MM.1S (cell line): ENCODE results near the gene WDR37.

Experiments used
- DNase-seq: peaks from one replicate; pipeline ENCODE4 v3.0.0-alpha.2; 2015
- H2AFZ ChIP-seq: fragments of 300-600 bp; sonication (generic); 2 replicates; pipeline ENCODE4 v1.6.0; 2016; ENCODE audit warnings: antibody characterized with exemption, low read length
- H3F3A ChIP-seq: fragments of 300-600 bp; sonication (generic); 2 replicates; pipeline ENCODE4 v1.6.1; 2016; ENCODE audit warnings: mild to moderate bottlenecking, antibody characterized with exemption, low read length, moderate library complexity, mixed read lengths; ENCODE audit not compliant: insufficient read depth
- H3K27ac ChIP-seq: fragments of 300-600 bp; sonication (generic); 2 replicates; pipeline ENCODE4 v1.5.1; 2016; ENCODE audit warnings: mild to moderate bottlenecking, low read length
- H3K27me3 ChIP-seq: fragments of 300-600 bp; sonication (generic); replicated peaks from 2 replicates; pipeline ENCODE4 v1.6.0; 2016; ENCODE audit warnings: low read length; ENCODE audit not compliant: insufficient read depth
- H3K36me3 ChIP-seq: fragments of 300-600 bp; sonication (generic); replicated peaks from 2 replicates; pipeline ENCODE4 v1.6.1; 2016; ENCODE audit warnings: mild to moderate bottlenecking, low read length, mixed read lengths; ENCODE audit not compliant: insufficient read depth
- H3K4me1 ChIP-seq: fragments of 300-600 bp; sonication (generic); 2 replicates; pipeline ENCODE4 v1.6.1; 2016; ENCODE audit warnings: low read length, mixed read lengths
- H3K4me2 ChIP-seq: fragments of 300-600 bp; sonication (generic); 2 replicates; pipeline ENCODE4 v1.6.0; 2016; ENCODE audit warnings: low read depth, low read length
- H3K4me3 ChIP-seq: fragments of 300-600 bp; sonication (generic); 2 replicates; pipeline ENCODE4 v1.5.1; 2016; ENCODE audit warnings: low read length, mixed read lengths
- H3K79me2 ChIP-seq: fragments of 300-600 bp; sonication (generic); 2 replicates; pipeline ENCODE4 v1.6.1; 2016; ENCODE audit warnings: mixed run types, low read length, mixed read lengths
- H3K9ac ChIP-seq: fragments of 300-600 bp; sonication (generic); 2 replicates; pipeline ENCODE4 v1.6.1; 2016; ENCODE audit warnings: low read length, mixed read lengths
- H3K9me2 ChIP-seq: fragments of 300-600 bp; sonication (generic); replicated peaks from 2 replicates; pipeline ENCODE4 v1.6.1; 2016; ENCODE audit warnings: mild to moderate bottlenecking, low read length, mixed read lengths; ENCODE audit not compliant: insufficient read depth
- H3K9me3 ChIP-seq: fragments of 300-600 bp; sonication (generic); replicated peaks from 2 replicates; pipeline ENCODE4 v1.6.1; 2016; ENCODE audit warnings: mild to moderate bottlenecking, low read length, mixed read lengths; ENCODE audit not compliant: insufficient read depth
- H4K20me1 ChIP-seq: fragments of 300-600 bp; sonication (generic); 2 replicates; pipeline ENCODE4 v1.6.1; 2016; ENCODE audit warnings: mild to moderate bottlenecking, low read length, moderate library complexity, mixed read lengths; ENCODE audit not compliant: insufficient read depth
- CTCF ChIP-seq: fragments of 300-600 bp; sonication (generic); IDR thresholded peaks from 2 replicates; pipeline ENCODE4 v1.5.1; 2016; ENCODE audit warnings: antibody characterized with exemption, low read length, mixed read lengths
- EZH2 ChIP-seq: fragments of 300-600 bp; sonication (generic); optimal IDR thresholded peaks from 2 replicates; pipeline ENCODE3; 2017; ENCODE audit warnings: low read depth, mild to moderate bottlenecking, antibody characterized with exemption, low read length, mixed read lengths
- EZH2phosphoT487 ChIP-seq: fragments of 300-600 bp; sonication (generic); IDR thresholded peaks from 2 replicates; pipeline ENCODE4 v1.6.1; 2018; ENCODE audit warnings: antibody characterized with exemption, low read length

The WDR37 gene

GRCh38 chr10:1179346-1180070, 123.3 kb downstream of the WDR37 start:
- no peaks in the 10 kb centered on the region for H3K9me3 ChIP-seq
- no peak for DNase-seq
- no peak overlapping the region for H3K27ac ChIP-seq
- no peaks in the 10 kb centered on the region for H3K4me1 ChIP-seq
- no peaks in the 10 kb centered on the region for H3F3A ChIP-seq
- H3K27me3 ChIP-seq: peaks cover 24% of the 10 kb centered on the region; the same call in 1 of the 2 replicates
- H3K9ac ChIP-seq: no peak overlapping the region
- no peak overlapping the region for H3K4me3 ChIP-seq
- TF ChIP-seq EZH2phosphoT487: no peak
- no peak for TF ChIP-seq CTCF
- TF ChIP-seq EZH2: no peak
- H4K20me1 ChIP-seq: no peaks in the 10 kb centered on the region
- H3K4me2 ChIP-seq: no peak overlapping the region
- no peak overlapping the region for H2AFZ ChIP-seq
- no peaks in the 10 kb centered on the region for H3K9me2 ChIP-seq
- no peaks in the 10 kb centered on the region for H3K79me2 ChIP-seq
- H3K36me3 ChIP-seq: no peaks in the 10 kb centered on the region

DNA sequence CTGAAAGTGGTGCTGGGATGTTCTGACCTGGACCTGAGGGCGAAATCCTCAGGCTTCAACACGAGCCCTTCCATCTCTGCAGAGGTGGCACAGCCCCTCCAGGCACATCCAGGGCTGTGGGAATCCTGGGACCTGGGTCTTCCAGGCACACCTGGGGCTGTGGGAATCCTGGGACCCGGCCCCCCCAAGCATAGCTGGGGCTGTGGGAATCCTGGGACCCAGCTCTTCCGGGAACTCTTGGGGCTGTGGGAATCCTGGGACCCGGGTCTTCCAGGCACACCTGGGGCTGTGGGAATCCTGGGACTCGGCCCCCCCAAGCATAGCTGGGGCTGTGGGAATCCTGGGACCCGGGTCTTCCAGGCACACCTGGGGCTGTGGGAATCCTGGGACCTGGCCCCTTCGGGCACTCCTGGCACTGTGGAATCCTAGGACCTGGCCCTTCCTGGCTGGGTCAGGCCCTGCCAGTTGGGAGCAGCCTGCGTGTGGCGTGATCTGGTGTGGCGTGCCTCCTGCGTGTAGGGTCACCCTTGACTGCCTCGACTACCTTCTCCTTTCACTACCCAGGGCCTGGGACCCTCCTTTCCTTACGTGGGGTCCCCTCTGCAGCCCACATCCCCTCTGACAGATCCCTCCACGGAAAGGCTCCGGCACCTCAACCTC, 124.0 kb downstream of the WDR37 start:
- TF ChIP-seq CTCF: no peak
- TF ChIP-seq EZH2phosphoT487: no peak
- TF ChIP-seq EZH2: no peak
- no peak for DNase-seq
- Histone ChIP-seq H3K4me3 (no peak overlapping the region), H3K9ac (no peak overlapping the region), H3K36me3 (no peaks in the 10 kb centered on the region), H4K20me1 (no peaks in the 10 kb centered on the region), H3F3A (no peaks in the 10 kb centered on the region), H3K27ac (no peak overlapping the region), H3K27me3 (peaks cover 24% of the 10 kb centered on the region; the same call in 1 of the 2 replicates), H2AFZ (no peak overlapping the region), H3K4me1 (no peaks in the 10 kb centered on the region), H3K79me2 (no peaks in the 10 kb centered on the region), H3K9me2 (no peaks in the 10 kb centered on the region), H3K9me3 (no peaks in the 10 kb centered on the region), H3K4me2 (no peak overlapping the region)

GRCh38 chr10:1180836-1181235, 124.7 kb downstream of the WDR37 start:
- Histone ChIP-seq H4K20me1 (no peaks in the 10 kb centered on the region), H3K9me3 (no peaks in the 10 kb centered on the region), H3K27ac (no peak overlapping the region), H3K4me2 (no peak overlapping the region), H3K36me3 (no peaks in the 10 kb centered on the region), H3K9me2 (no peaks in the 10 kb centered on the region), H2AFZ (no peak overlapping the region), H3F3A (no peaks in the 10 kb centered on the region), H3K9ac (no peak overlapping the region), H3K27me3 (peaks cover 24% of the 10 kb centered on the region; the same call in 1 of the 2 replicates), H3K79me2 (no peaks in the 10 kb centered on the region), H3K4me3 (no peak overlapping the region), H3K4me1 (no peaks in the 10 kb centered on the region)
- TF ChIP-seq EZH2 (no peak), CTCF (no peak), EZH2phosphoT487 (no peak)
- DNase-seq: no peak
